ENCODE data around the gene C9orf152. TPM values are rescaled to one million over a fixed set of nuclear protein-coding genes. Genes with fewer than 3 reads are reported as not detected.

The C9orf152 gene
- total and polyA plus RNA-seq, 2 donors from 2014 or later, result 1.8 TPM; not detected in 1

DNA sequence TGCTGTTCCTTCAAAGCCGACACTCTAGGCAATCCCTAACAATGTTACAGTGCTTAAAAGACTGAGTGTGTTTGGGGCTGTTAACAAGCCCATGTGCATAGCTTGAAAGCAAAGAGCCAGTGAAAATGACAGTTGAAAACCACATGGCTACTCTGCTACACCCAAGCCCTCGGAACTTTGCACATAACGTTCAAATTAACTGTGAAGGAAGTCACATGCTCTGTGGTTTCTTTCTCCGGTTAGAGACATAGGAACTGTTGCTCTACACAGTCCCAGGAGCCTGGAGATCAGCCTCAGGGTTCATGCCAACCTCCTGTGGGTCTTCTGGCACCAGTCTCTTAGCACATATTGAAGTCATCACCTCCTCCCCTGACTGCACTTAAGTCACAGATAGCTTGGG lies 51.1 kb downstream of the C9orf152 start:
- Histone ChIP-seq H3K27ac (ENCODE audit: low read depth in 2 of 2, low read length in 2 of 2) (no peak overlapping the region), H3K36me3 (ENCODE audit: control insufficient read depth in 2 of 3, insufficient read depth in 3 of 3, low read length in 3 of 3) (peaks cover 0 to 8% (median 2%) of the 10 kb centered on the region in 3 donors), H3K9ac (ENCODE audit: low read length in 3 of 3) (no peak overlapping the region), H3K9me3 (ENCODE audit: control insufficient read depth in 2 of 3, insufficient read depth in 1 of 3, low read length in 3 of 3) (no peaks in the 10 kb centered on the region), H3K27me3 (ENCODE audit: control insufficient read depth, insufficient read depth, low read length) (no peaks in the 10 kb centered on the region), H3K4me1 (ENCODE audit: control insufficient read depth in 2 of 3, insufficient read depth in 2 of 3, low read depth in 1 of 3, low read length in 3 of 3) (peaks cover 0 to 16% (median 8%) of the 10 kb centered on the region in 3 donors), H3K4me3 (ENCODE audit: low read length in 3 of 3) (no peak overlapping the region)
- DNase-seq, result no peak
- intact Hi-C loops (cut with DNase I), result loop anchor here (10.0 kb wide), 1 partner anchor 262 kb away; no protein-coding TSS in a partner anchor
- no peak for FAIRE-seq
- TF ChIP-seq, protein P1, sequence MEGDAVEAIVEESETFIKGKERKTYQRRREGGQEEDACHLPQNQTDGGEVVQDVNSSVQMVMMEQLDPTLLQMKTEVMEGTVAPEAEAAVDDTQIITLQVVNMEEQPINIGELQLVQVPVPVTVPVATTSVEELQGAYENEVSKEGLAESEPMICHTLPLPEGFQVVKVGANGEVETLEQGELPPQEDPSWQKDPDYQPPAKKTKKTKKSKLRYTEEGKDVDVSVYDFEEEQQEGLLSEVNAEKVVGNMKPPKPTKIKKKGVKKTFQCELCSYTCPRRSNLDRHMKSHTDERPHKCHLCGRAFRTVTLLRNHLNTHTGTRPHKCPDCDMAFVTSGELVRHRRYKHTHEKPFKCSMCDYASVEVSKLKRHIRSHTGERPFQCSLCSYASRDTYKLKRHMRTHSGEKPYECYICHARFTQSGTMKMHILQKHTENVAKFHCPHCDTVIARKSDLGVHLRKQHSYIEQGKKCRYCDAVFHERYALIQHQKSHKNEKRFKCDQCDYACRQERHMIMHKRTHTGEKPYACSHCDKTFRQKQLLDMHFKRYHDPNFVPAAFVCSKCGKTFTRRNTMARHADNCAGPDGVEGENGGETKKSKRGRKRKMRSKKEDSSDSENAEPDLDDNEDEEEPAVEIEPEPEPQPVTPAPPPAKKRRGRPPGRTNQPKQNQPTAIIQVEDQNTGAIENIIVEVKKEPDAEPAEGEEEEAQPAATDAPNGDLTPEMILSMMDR (IDR thresholded peaks at IDR 0.05; ENCODE audit: borderline replicate concordance, extremely low read depth, insufficient read depth), result no peak

GRCh38 chr9:110156416-110156815 lies 51.5 kb downstream of the C9orf152 start:
- Histone ChIP-seq H3K9ac (ENCODE audit: low read length in 3 of 3) (no peak overlapping the region), H3K4me1 (ENCODE audit: control insufficient read depth in 2 of 3, insufficient read depth in 2 of 3, low read depth in 1 of 3, low read length in 3 of 3) (peaks cover 0 to 16% (median 8%) of the 10 kb centered on the region in 3 donors), H3K27me3 (ENCODE audit: control insufficient read depth, insufficient read depth, low read length) (no peaks in the 10 kb centered on the region), H3K4me3 (ENCODE audit: low read length in 3 of 3) (no peak overlapping the region), H3K9me3 (ENCODE audit: control insufficient read depth in 2 of 3, insufficient read depth in 1 of 3, low read length in 3 of 3) (no peaks in the 10 kb centered on the region), H3K36me3 (ENCODE audit: control insufficient read depth in 2 of 3, insufficient read depth in 3 of 3, low read length in 3 of 3) (peaks cover 0 to 8% (median 2%) of the 10 kb centered on the region in 3 donors), H3K27ac (ENCODE audit: low read depth in 2 of 2, low read length in 2 of 2) (no peak overlapping the region)
- FAIRE-seq (no peak), DNase-seq (no peak)
- intact Hi-C loops (cut with DNase I), result loop anchor here (10.0 kb wide), 1 partner anchor 262 kb away; no protein-coding TSS in a partner anchor
- TF ChIP-seq, protein P1 (IDR thresholded peaks at IDR 0.05; ENCODE audit: borderline replicate concordance, extremely low read depth, insufficient read depth), result no peak

DNA sequence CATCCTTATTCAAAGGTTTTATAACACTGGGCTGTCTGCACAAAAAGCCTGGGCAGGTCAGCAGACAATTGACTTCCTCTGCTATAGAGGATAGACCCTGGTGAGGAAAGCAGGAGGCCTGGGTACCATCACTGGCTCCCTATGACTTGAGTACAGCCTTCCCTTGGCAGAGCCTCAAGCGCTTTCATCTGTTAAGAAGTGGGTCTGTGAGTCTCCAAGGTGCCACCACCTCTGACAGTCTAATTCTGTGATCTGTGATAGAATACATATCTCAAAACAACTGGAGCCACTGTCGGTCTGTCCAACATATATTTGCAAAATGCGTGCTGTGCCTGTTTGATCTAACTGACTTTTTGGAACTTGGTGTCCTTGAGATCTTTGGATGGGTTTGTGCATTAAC lies 52.2 kb downstream of the C9orf152 start:
- Histone ChIP-seq H3K36me3 (ENCODE audit: control insufficient read depth in 2 of 3, insufficient read depth in 3 of 3, low read length in 3 of 3) (peaks cover 0 to 4% (median 0%) of the 10 kb centered on the region in 3 donors), H3K9me3 (ENCODE audit: control insufficient read depth in 2 of 3, insufficient read depth in 1 of 3, low read length in 3 of 3) (no peaks in the 10 kb centered on the region), H3K27ac (ENCODE audit: low read depth in 2 of 2, low read length in 2 of 2) (no peak overlapping the region), H3K4me3 (ENCODE audit: low read length in 3 of 3) (no peak overlapping the region), H3K9ac (ENCODE audit: low read length in 3 of 3) (no peak overlapping the region), H3K4me1 (ENCODE audit: control insufficient read depth in 2 of 3, insufficient read depth in 2 of 3, low read depth in 1 of 3, low read length in 3 of 3) (peaks cover 0 to 16% (median 12%) of the 10 kb centered on the region in 3 donors), H3K27me3 (ENCODE audit: control insufficient read depth, insufficient read depth, low read length) (no peaks in the 10 kb centered on the region)
- DNase-seq (no peak), FAIRE-seq (no peak)
- TF ChIP-seq, protein P1 (IDR thresholded peaks at IDR 0.05; ENCODE audit: borderline replicate concordance, extremely low read depth, insufficient read depth), result no peak
- intact Hi-C loops (cut with DNase I), result loop anchor here (10.0 kb wide), 1 partner anchor 261 kb away; no protein-coding TSS in a partner anchor

DNA sequence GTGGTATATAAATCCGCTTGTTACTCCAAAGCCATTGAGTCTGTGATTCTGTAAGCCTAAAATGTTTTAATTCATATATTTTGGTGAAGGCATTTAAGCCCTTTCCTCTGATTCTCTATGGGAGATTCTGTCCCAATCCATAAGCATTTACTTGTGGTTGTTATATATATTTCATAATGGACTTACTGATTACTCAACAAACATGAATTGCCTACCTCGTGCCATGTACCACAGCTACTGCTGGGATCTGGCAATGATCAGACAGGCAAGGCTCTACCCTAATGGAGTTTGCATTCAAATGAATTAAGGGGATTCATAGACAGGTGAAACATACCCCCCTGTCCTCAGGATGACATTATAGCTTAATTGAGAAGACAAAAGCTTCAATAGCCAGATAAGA lies 54.5 kb downstream of the C9orf152 start:
- TF ChIP-seq, protein P1 (IDR thresholded peaks at IDR 0.05; ENCODE audit: borderline replicate concordance, extremely low read depth, insufficient read depth), result no peak
- no peak overlapping the region for H3K27ac ChIP-seq (ENCODE audit: low read depth in 2 of 2, low read length in 2 of 2)
- DNase-seq (no peak), FAIRE-seq (no peak)
- no peak overlapping the region for H3K4me3 ChIP-seq (ENCODE audit: low read length in 3 of 3)
- H3K36me3 ChIP-seq (ENCODE audit: control insufficient read depth in 2 of 3, insufficient read depth in 3 of 3, low read length in 3 of 3), result no peaks in the 10 kb centered on the region
- H3K27me3 ChIP-seq (ENCODE audit: control insufficient read depth, insufficient read depth, low read length), result no peaks in the 10 kb centered on the region
- no peaks in the 10 kb centered on the region for H3K9me3 ChIP-seq (ENCODE audit: control insufficient read depth in 2 of 3, insufficient read depth in 1 of 3, low read length in 3 of 3)
- no peak overlapping the region for H3K9ac ChIP-seq (ENCODE audit: low read length in 3 of 3)
- H3K4me1 ChIP-seq (ENCODE audit: control insufficient read depth in 2 of 3, insufficient read depth in 2 of 3, low read depth in 1 of 3, low read length in 3 of 3), result peaks cover 0 to 21% (median 15%) of the 10 kb centered on the region in 3 donors
- intact Hi-C loops (cut with DNase I), result loop anchor here (10.0 kb wide), 1 partner anchor 259 kb away; no protein-coding TSS in a partner anchor
